Pancreas (tissue), 10 donors: ENCODE measurements around the gene KRTAP5-3. TPM values are rescaled to one million over a fixed set of nuclear protein-coding genes. Genes with fewer than 3 reads are reported as not detected.
A peak's percentile ranks its signal among the peaks of the same experiment; 100 is the strongest.
"Not testable (repeated sequence)": the region's sequence is repeated elsewhere in the genome, so short reads cannot be mapped to it uniquely, and the experiment has no call there.

ENCODE experiments used
- ATAC-seq, 4 donors: fragments of 200-7000 bp; cut with Tn5 transposase; one replicate each; pipeline versions ENCODE4 v1.8.0 to v1.9.1; 2020; ENCODE audit warnings: mild to moderate bottlenecking in 4 of 4, moderate library complexity in 4 of 4
- DNase-seq, 6 donors: peaks; one replicate each; pipeline ENCODE4 v3.0.0-alpha.2; 2020
- FAIRE-seq: peaks from 2 replicates; lab custom pipeline; 2012; peaks lifted over from hg19 to GRCh38; lab: Jason Lieb, UNC
- H3K27ac ChIP-seq, 4 donors: fragments of 200-600 bp; sonication (generic); 1 replicate in 3 of 4; 2 replicates in 1 of 4; pipeline versions ENCODE4 v1.5.0 to v1.8.0; 2020
- H3K27me3 ChIP-seq, 4 donors: fragments of 200-600 bp; one replicate each; pipeline ENCODE4 v1.8.0; 2021
- H3K36me3 ChIP-seq, 3 donors: fragments of 200-600 bp; sonication (generic) in 1 of 3; one replicate each; pipeline versions ENCODE4 v1.5.0 to v1.8.0; 2020 to 2021
- H3K4me1 ChIP-seq, 3 donors: fragments of 200-600 bp; one replicate each; pipeline ENCODE4 v1.8.0; 2021
- H3K4me3 ChIP-seq, 4 donors: fragments of 200-600 bp; sonication (generic) in 2 of 4; one replicate each; pipeline versions ENCODE4 v1.5.0 to v1.8.0; 2020 to 2021
- H3K9me3 ChIP-seq, 4 donors: fragments of 200-600 bp; one replicate each; pipeline ENCODE4 v1.8.0; 2021
- WGBS, 2 donors: extraction: QIAGEN DNeasy Blood & Tissue Kit; methylation state at CpG; one replicate each; pipeline ENCODE4 v1.1.7; 2013; 5-methylcytosine and 5-hydroxymethylcytosine counted together
- intact Hi-C, 3 donors: fragments of 100-400 bp; cut with DNase I; formaldehyde crosslinking; loops; one replicate each; pipeline versions ENCODE4 v1.11.1 to v1.14.2; 2022
- polyA plus RNA-seq, 2 donors: library from polyadenylated mRNA; stranded (reverse); fragments of 200-250 nt; gene quantifications; one replicate each; pipeline ENCODE4 v1.2.3, GENCODE V29; 2013
- total RNA-seq, 6 donors: library from RNA; stranded (reverse); fragmentation: NEBNext Ultra II Directional in 4 of 6; extraction: Animal tissue kit (Norgen Biotek cat#: 25700) in 4 of 6; gene quantifications; one replicate each; pipeline versions ENCODE4 v1.2.1 to v1.2.4, GENCODE V29; 2021 to 2023
- TF ChIP-seq, protein P1 (sequence below), 4 donors: fragments of 200-600 bp; sonication (generic) in 3 of 4; IDR thresholded peaks; one replicate each; pipeline versions ENCODE4 v1.5.0 to v1.8.0; 2021; ENCODE audit warnings: antibody characterized with exemption in 4 of 4
- donor health status: healthy with polysubstance abuse.
- donor health status: DM: no; HTN: no; CAD: no; lungs with moderate emphysema.
- donor health status: DM: no; HTN: no; CAD: no.
- donor health status: control.
- donor health status: control.
- donor health status: Bipolar disorder and iron deficiency.
- donor health status: DM: yes; HTN: yes; CAD: no.
- donor health status: DM: no; HTN: no; CAD: no.
- donor health status: DM: no; HTN: no; CAD: no.
- donor health status: DM: yes; HTN: yes; CAD: no.

KRTAP5-3 gene
- total and polyA plus RNA-seq, 8 donors: not detected

DNA sequence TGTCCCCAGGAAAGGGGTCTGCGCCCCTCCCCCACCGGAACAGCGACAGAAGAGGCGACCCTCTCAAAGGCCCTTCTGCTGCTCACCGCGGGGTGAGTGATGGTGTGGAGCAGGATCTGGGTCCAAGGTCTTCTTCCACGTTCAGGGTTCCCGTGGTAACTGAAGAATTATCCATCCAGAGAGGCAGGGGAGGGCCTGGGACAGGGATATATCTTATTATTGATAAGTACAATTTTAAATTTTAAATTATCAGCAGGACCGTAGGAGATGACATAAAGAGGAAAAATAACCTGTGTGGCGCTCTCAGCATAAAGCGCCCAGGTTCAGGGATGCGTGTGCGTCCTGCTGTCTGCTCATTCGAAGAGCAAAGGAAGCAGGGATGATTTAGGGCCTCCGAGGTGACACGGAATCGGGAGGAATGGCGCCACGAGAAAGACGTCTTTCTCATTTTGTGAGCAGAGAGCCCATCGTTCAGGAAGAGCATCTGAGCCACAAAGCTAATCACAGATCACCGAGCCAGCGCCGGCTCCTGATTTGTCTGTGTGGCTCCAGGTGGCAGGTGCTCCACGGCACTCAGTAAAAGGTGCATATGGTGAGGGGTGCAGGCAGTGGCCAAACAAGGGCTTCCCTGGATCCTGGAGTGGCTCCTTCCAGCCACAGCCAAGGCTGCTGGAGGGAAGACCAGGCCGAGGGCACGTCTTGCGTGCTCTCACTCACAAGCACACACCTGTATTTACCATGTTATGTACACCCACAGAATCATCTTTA, 40.6 kb upstream of the KRTAP5-3 start:
- TF ChIP-seq, protein P1, sequence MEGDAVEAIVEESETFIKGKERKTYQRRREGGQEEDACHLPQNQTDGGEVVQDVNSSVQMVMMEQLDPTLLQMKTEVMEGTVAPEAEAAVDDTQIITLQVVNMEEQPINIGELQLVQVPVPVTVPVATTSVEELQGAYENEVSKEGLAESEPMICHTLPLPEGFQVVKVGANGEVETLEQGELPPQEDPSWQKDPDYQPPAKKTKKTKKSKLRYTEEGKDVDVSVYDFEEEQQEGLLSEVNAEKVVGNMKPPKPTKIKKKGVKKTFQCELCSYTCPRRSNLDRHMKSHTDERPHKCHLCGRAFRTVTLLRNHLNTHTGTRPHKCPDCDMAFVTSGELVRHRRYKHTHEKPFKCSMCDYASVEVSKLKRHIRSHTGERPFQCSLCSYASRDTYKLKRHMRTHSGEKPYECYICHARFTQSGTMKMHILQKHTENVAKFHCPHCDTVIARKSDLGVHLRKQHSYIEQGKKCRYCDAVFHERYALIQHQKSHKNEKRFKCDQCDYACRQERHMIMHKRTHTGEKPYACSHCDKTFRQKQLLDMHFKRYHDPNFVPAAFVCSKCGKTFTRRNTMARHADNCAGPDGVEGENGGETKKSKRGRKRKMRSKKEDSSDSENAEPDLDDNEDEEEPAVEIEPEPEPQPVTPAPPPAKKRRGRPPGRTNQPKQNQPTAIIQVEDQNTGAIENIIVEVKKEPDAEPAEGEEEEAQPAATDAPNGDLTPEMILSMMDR (IDR thresholded peaks at IDR 0.05): no peak
- DNase-seq (peak in 2 of 6 donors; percentile 21 to 42), FAIRE-seq (no peak), ATAC-seq (no peak)
- Histone ChIP-seq H3K4me3 (no peak overlapping the region), H3K36me3 (no peaks in the 10 kb centered on the region), H3K27ac (no peak overlapping the region), H3K9me3 (no peaks in the 10 kb centered on the region), H3K4me1 (no peaks in the 10 kb centered on the region), H3K27me3 (no peaks in the 10 kb centered on the region)
- intact Hi-C loops: no loop called here
- WGBS, 2 donors: 73 to 79% methylated on average over 28 of the region's 28 CpGs

DNA sequence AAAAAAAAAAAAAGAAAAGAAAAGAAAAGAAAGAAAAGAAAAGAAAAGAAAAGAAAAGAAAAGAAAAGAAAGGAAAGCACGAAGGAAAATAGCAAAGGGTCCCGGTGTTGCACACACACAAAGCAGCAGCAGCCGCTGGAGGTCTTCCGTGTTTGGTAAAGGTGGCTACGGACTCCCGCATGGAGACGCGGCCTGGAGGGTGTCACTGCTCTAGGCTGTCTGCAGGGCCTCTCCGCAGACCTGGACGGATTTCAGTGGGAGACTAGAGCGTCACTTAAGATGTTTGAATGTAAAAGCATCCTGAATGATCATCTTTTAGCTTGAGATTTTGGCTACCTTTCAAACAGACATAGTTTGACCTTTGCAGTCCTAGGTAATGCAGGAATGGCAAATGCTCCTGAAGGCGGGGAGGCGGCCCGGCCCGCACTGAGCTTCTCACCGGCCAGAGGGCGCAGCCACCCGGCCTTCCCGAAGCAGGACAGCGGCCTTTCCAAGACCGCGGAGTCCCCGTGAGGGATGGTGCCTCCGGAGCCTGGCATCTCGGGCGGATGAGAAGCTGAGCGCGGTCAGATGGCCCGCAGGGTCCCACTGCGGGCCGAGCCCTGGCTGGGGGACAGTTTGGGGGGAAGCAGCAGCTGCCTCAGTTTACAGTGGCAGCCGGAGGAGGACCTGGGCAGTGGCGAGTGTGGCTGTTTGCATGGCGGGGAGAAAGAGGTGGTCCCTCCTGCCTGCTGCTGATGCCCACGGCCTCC, 39.8 kb upstream of the KRTAP5-3 start:
- H3K9me3 ChIP-seq: no peaks in the 10 kb centered on the region

DNA sequence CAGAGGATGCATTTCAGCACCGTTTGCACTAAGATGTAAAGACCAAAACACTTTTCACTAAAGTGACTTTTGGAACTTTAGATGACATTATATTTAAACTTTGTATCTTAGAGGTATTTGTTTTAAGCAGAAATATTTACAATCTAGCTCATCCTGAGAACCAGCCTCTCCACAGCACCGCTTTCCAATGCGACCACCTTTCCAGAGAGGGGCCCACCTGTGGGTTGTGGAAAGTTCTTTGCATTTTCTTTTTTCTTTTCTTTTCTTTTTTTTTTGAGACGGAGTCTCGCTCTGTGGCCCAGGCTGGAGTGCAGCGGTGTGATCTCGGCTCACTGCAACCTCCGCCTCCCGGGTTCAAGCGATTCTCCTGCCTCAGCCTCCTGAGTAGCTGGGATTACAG, 38.3 kb upstream of the KRTAP5-3 start:
- H3K27me3 ChIP-seq, H3K27ac ChIP-seq, H3K4me3 ChIP-seq, FAIRE-seq, intact Hi-C loops, H3K9me3 ChIP-seq, H3K36me3 ChIP-seq, H3K4me1 ChIP-seq, DNase-seq, ATAC-seq: not testable (repeated sequence)
- 84 to 85% methylated on average over 10 of the region's 10 CpGs for WGBS, 2 donors

More for the DNA sequence above, 39.8 kb upstream of the KRTAP5-3 start:
- no peaks in the 10 kb centered on the region for H3K27me3 ChIP-seq
- FAIRE-seq (no peak), DNase-seq (peak in 1 of 6 donors; percentile 46), ATAC-seq (no peak)
- 80 to 87% methylated on average over 34 to 35 of the region's 35 CpGs for WGBS, 2 donors
- H3K27ac ChIP-seq: no peak overlapping the region
- H3K4me1 ChIP-seq: no peaks in the 10 kb centered on the region
- H3K36me3 ChIP-seq: no peaks in the 10 kb centered on the region
- intact Hi-C loops: no loop called here
- TF ChIP-seq, protein P1 (IDR thresholded peaks at IDR 0.05): no peak
- H3K4me3 ChIP-seq: no peak overlapping the region

DNA sequence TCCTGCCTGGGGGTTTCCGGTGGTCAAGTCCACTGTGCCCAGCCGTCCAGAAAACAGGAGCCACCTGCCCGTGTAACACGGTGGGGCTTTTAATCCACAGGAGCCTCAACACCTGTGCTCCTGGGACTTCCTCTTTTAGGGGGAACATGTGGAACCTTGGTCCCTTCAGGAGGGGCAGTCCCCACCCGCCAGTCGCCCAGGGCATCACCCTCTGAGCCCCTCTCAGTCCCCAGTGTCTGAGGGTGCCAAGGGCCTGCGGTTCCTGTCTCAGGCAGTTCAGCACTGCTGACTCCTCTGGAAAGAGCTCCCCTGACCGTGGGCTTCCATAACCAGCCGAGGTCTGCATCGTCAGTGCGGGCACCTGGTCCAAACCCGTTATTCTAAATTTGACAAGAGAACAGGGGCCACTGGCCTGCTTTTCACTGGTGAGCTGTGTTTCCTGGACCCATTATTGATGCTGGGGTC, 37.1 kb upstream of the KRTAP5-3 start:
- Histone ChIP-seq H3K36me3 (no peaks in the 10 kb centered on the region), H3K27ac (no peak overlapping the region), H3K27me3 (no peaks in the 10 kb centered on the region), H3K4me1 (no peaks in the 10 kb centered on the region), H3K9me3 (no peaks in the 10 kb centered on the region), H3K4me3 (no peak overlapping the region)
- TF ChIP-seq, protein P1 (IDR thresholded peaks at IDR 0.05): no peak
- FAIRE-seq (no peak), ATAC-seq (no peak), DNase-seq (peak in 1 of 6 donors; percentile 40)
- WGBS, 2 donors: 67 to 77% methylated on average over 12 of the region's 12 CpGs
- intact Hi-C loops: no loop called here

DNA sequence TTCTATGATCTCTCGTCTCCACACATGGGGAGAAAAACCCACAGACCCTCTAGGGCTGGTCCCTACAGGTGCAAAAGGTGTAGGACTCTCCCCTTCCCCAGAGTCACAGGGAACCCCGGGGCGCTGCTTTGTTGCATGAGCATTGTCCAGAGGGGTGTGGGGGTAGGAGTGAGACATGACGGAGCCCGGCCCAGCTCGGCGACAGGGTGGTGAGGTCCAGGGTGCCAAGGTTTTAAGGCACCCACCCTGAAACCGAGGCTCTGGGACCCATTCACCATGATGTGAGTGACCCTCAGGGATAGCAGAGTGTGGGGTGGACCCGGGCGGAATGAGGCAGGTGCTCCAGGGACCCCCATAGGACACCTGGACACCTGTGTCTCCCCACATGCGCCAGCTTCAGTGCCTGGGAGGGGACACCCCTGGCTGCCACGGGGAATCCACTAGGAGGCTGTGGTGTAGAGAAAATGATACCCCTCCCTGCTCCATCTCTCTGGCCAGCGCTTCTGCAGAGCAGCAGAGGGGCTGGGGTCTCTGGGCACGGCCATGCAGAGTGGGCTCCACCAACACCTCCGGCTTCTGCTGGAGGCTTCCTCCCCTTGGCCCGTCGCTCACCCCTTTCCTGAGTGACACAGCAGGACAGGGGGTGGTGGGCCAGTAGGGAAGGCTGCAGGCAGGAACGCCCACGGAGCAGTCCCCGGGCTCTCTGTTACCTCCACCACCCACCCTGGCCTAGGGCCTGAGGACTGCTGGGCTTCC, 36.5 kb upstream of the KRTAP5-3 start:
- Histone ChIP-seq H3K9me3 (no peaks in the 10 kb centered on the region), H3K4me1 (no peaks in the 10 kb centered on the region), H3K27me3 (no peaks in the 10 kb centered on the region), H3K4me3 (no peak overlapping the region), H3K36me3 (no peaks in the 10 kb centered on the region), H3K27ac (no peak overlapping the region)
- intact Hi-C loops: no loop called here
- TF ChIP-seq, protein P1 (IDR thresholded peaks at IDR 0.05): no peak
- DNase-seq (peak in 2 of 6 donors; percentile 44 to 54), FAIRE-seq (no peak), ATAC-seq (no peak)
- 66 to 78% methylated on average over 18 to 20 of the region's 20 CpGs for WGBS, 2 donors
